HepG2 (cell line): ENCODE results near the gene DAO. TPM values are rescaled to one million over a fixed set of nuclear protein-coding genes. Genes with fewer than 3 reads are reported as not detected.

Experiments
- ATAC-seq: fragments of 200-7000 bp; cut with Tn5 transposase; 3 replicates; pipeline ENCODE4 v1.9.1; 2020; ENCODE audit warnings: mild to moderate bottlenecking, moderate library complexity
- BruUV-seq: library from RNA; stranded (reverse); fragments of 400-500 nt; replicated peaks from 2 replicates; lab custom pipeline; 2021; lab: Mats Ljungman, UMichigan
- CTCF ChIA-PET: fragments of 300-600 bp; formaldehyde crosslinking; extraction: SDS; loops from one replicate; lab custom pipeline; 2021; ENCODE audit warnings: low total read pairs, inconsistent platforms, low intra/inter-chr PET ratio; lab: Yijun Ruan, JAX
- POLR2A ChIA-PET: fragments of 350-600 bp; sonication (Branson Sonifier 250); formaldehyde crosslinking; loops from one replicate; lab custom pipeline; 2020; ENCODE audit warnings: antibody characterized with exemption, inconsistent platforms; lab: Yijun Ruan, JAX
- DNase-seq: peaks from one replicate; pipeline ENCODE4 v3.0.0-alpha.2; 2015; ENCODE audit warnings: low spot score
- FAIRE-seq: peaks from 3 replicates; lab custom pipeline; 2011; peaks lifted over from hg19 to GRCh38; lab: Jason Lieb, UNC
- H2AFZ ChIP-seq: one replicate; pipeline ENCODE4 v1.6.1; 2011; ENCODE audit warnings: low read length, inconsistent platforms
- H3K27ac ChIP-seq: fragments of 300-600 bp; 3 replicates; pipeline ENCODE4 v1.8.0; 2011; ENCODE audit warnings: mixed run types, mild to moderate bottlenecking, mixed read lengths, low read length, inconsistent platforms; ENCODE audit not compliant: insufficient read depth; ENCODE audit errors: extremely low read length
- H3K27me3 ChIP-seq, 2 experiments: fragments of 200-600 bp in 1 of 2; 2 replicates in 1 of 2; 3 replicates in 1 of 2; pipeline versions ENCODE4 v1.6.0 to v1.8.0; 2011; ENCODE audit warnings: low read length in 2 of 2, mild to moderate bottlenecking in 2 of 2, moderate library complexity in 2 of 2, inconsistent platforms in 1 of 2; ENCODE audit not compliant: insufficient read depth in 2 of 2, control insufficient read depth in 1 of 2
- H3K36me3 ChIP-seq, 2 experiments: fragments of 200-600 bp in 1 of 2; replicated peaks in 1 of 2; 2 replicates in 1 of 2; 3 replicates in 1 of 2; pipeline versions ENCODE4 v1.5.1 to v1.8.0; 2011; ENCODE audit warnings: low read length in 2 of 2, inconsistent platforms in 1 of 2; ENCODE audit not compliant: insufficient read depth in 2 of 2, control insufficient read depth in 1 of 2
- H3K4me1 ChIP-seq: 2 replicates; pipeline ENCODE4 v1.5.1; 2012; ENCODE audit warnings: low read length, inconsistent platforms; ENCODE audit not compliant: insufficient read depth
- H3K4me2 ChIP-seq: 2 replicates; pipeline ENCODE4 v1.6.0; 2011; ENCODE audit warnings: low read depth, low read length, inconsistent platforms
- H3K4me3 ChIP-seq, 3 experiments: fragments of 200-600 bp in 1 of 3; sonication (generic), shearing (Covaris generic) in 1 of 3; replicated peaks in 1 of 3; 2 replicates each; pipeline ENCODE4 v1.5.1; 2011 to 2016; ENCODE audit warnings: low read length in 3 of 3, inconsistent platforms in 2 of 3, low read depth in 2 of 3, mild to moderate bottlenecking in 2 of 3, control low read depth in 1 of 3, mixed read lengths in 1 of 3; ENCODE audit not compliant: insufficient read depth in 1 of 3
- H3K79me2 ChIP-seq: one replicate; pipeline ENCODE4 v1.6.1; 2011; ENCODE audit warnings: low read length, inconsistent platforms; ENCODE audit not compliant: insufficient read depth
- H3K9ac ChIP-seq: 2 replicates; pipeline ENCODE4 v1.6.0; 2011; ENCODE audit warnings: mild to moderate bottlenecking, low read depth, low read length, inconsistent platforms; ENCODE audit not compliant: insufficient read depth
- H3K9me3 ChIP-seq: 2 replicates; pipeline ENCODE4 v1.5.1; 2012; ENCODE audit warnings: mild to moderate bottlenecking, low read length
- H4K20me1 ChIP-seq: 2 replicates; pipeline ENCODE4 v1.6.0; 2011; ENCODE audit warnings: inconsistent platforms, mild to moderate bottlenecking, low read length, moderate library complexity; ENCODE audit not compliant: insufficient read depth
- DMTF1 ChIP-seq: sonication (generic); formaldehyde crosslinking; IDR thresholded peaks from 2 replicates; pipeline ENCODE4 v1.4.0; 2020; ENCODE audit warnings: mild to moderate bottlenecking, missing genetic modification reagents
- FOSL1 ChIP-seq: sonication (generic); formaldehyde crosslinking; IDR thresholded peaks from 2 replicates; pipeline ENCODE4 v1.9.0; 2021; ENCODE audit warnings: missing genetic modification reagents, borderline replicate concordance
- GTF3A ChIP-seq: sonication (generic); formaldehyde crosslinking; conservative IDR thresholded peaks from 2 replicates; pipeline ENCODE4 v1.4.0; 2020; ENCODE audit warnings: mild to moderate bottlenecking, missing genetic modification reagents
- HHEX ChIP-seq: IDR thresholded peaks from 2 replicates; pipeline ENCODE4 v1.6.1; 2016; ENCODE audit warnings: control low read depth
- NFRKB ChIP-seq: fragments of 450-650 bp; IDR thresholded peaks from 2 replicates; pipeline ENCODE4 v1.6.1; 2017
- RBFOX2 ChIP-seq: fragments of 200-400 bp; formaldehyde crosslinking; IDR thresholded peaks from 2 replicates; pipeline ENCODE4 v1.6.1; 2017; ENCODE audit warnings: low read depth, mild to moderate bottlenecking, low read length
- ZNF562 ChIP-seq: sonication (generic); formaldehyde crosslinking; IDR thresholded peaks from 2 replicates; pipeline ENCODE4 v1.8.0; 2022; ENCODE audit warnings: missing genetic modification reagents, borderline replicate concordance
- ZNF580 ChIP-seq: IDR thresholded peaks from 2 replicates; pipeline ENCODE4 v1.6.1; 2016; ENCODE audit warnings: low read depth, borderline replicate concordance
- WGBS: methylation state at CpG from one replicate; pipeline ENCODE4 v1.1.6; 2017; ENCODE audit warnings: low lambda C conversion rate; 5-methylcytosine and 5-hydroxymethylcytosine counted together
- in situ Hi-C: cut with HindIII; loops from 2 replicates; pipeline ENCODE4 v1.10.0; 2017; ENCODE audit warnings: low pct_unique_long_range_greater_than_20kb; ENCODE audit not compliant: extremely low pct_ligation_motif_present
- intact Hi-C: fragments of 100-400 bp; cut with micrococcal nuclease; formaldehyde crosslinking; loops from one replicate; pipeline ENCODE4 v1.10.0; 2022; ENCODE audit not compliant: unreplicated experiment
- polyA plus RNA-seq, 8 experiments: library from polyadenylated mRNA; depleted of rRNA in 3 of 8; stranded (reverse) in 7 of 8; unstranded in 1 of 8; fragments of >200 nt; fragmentation: Illumina TruSeq in 4 of 8; extraction: Trizol in 4 of 8; gene quantifications; 2 replicates each; pipeline versions ENCODE4 v1.2.1 to v1.2.3, GENCODE V29; 2011 to 2016; ENCODE audit warnings: low read depth in 4 of 8, missing spikeins in 1 of 8, mixed read lengths in 1 of 8; ENCODE audit not compliant: insufficient read depth in 1 of 8
- total RNA-seq, 5 experiments: library from RNA; depleted of rRNA; stranded (reverse); fragments of >200 nt; fragmentation: Illumina TruSeq; extraction: Trizol; gene quantifications; 2 replicates each; pipeline ENCODE4 v1.2.3, GENCODE V29; 2016; ENCODE audit warnings: low read depth in 1 of 5
- TF ChIP-seq, protein P1 (sequence below): sonication (generic); formaldehyde crosslinking; IDR thresholded peaks from 2 replicates; pipeline ENCODE4 v1.4.0; 2020; ENCODE audit warnings: missing genetic modification reagents

Gene DAO
- total and polyA plus RNA-seq, 2 of the 13 experiments (the other 11 are each of a cell fraction or from before 2014, with no cell fraction given) = 0.34 to 0.82 TPM

DNA sequence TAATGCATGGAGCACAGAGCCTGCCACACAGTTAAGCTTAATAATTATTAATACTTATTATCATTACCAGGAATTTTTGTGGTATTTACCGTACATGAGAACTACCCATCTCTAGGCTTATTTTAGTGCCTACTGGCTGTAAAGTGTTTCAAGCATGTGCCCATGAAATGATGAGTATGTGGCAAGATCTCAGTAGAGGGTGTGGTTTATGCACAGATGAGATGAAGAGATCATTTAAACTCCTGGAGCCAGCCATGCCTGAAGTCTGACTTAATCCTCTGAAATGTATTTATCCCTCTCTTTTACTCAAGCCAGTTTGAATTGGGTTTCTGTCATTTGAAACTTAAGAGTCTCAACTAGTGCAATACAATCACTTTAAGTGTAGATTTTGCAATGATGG lies 60.2 kb downstream of the DAO start:
- FAIRE-seq (no peak), DNase-seq (no peak), ATAC-seq (no peak)
- in situ Hi-C loops = no loop called here
- Histone ChIP-seq H3K27ac (no peak overlapping the region), H3K79me2 (no peaks in the 10 kb centered on the region), H3K27me3 (peaks cover 0 to 13% of the 10 kb centered on the region in 2 experiments; a peak in 1 of 5 replicates), H3K4me1 (no peaks in the 10 kb centered on the region), H3K36me3 (no peaks in the 10 kb centered on the region), H3K9ac (no peak overlapping the region), H3K4me3 (no peak overlapping the region), H3K9me3 (no peaks in the 10 kb centered on the region), H3K4me2 (no peak overlapping the region), H4K20me1 (no peaks in the 10 kb centered on the region), H2AFZ (no peak overlapping the region)
- BruUV-seq = no TSS peak
- WGBS = 36% methylated on average over 1 of the region's 1 CpG
- TF ChIP-seq, protein P1, sequence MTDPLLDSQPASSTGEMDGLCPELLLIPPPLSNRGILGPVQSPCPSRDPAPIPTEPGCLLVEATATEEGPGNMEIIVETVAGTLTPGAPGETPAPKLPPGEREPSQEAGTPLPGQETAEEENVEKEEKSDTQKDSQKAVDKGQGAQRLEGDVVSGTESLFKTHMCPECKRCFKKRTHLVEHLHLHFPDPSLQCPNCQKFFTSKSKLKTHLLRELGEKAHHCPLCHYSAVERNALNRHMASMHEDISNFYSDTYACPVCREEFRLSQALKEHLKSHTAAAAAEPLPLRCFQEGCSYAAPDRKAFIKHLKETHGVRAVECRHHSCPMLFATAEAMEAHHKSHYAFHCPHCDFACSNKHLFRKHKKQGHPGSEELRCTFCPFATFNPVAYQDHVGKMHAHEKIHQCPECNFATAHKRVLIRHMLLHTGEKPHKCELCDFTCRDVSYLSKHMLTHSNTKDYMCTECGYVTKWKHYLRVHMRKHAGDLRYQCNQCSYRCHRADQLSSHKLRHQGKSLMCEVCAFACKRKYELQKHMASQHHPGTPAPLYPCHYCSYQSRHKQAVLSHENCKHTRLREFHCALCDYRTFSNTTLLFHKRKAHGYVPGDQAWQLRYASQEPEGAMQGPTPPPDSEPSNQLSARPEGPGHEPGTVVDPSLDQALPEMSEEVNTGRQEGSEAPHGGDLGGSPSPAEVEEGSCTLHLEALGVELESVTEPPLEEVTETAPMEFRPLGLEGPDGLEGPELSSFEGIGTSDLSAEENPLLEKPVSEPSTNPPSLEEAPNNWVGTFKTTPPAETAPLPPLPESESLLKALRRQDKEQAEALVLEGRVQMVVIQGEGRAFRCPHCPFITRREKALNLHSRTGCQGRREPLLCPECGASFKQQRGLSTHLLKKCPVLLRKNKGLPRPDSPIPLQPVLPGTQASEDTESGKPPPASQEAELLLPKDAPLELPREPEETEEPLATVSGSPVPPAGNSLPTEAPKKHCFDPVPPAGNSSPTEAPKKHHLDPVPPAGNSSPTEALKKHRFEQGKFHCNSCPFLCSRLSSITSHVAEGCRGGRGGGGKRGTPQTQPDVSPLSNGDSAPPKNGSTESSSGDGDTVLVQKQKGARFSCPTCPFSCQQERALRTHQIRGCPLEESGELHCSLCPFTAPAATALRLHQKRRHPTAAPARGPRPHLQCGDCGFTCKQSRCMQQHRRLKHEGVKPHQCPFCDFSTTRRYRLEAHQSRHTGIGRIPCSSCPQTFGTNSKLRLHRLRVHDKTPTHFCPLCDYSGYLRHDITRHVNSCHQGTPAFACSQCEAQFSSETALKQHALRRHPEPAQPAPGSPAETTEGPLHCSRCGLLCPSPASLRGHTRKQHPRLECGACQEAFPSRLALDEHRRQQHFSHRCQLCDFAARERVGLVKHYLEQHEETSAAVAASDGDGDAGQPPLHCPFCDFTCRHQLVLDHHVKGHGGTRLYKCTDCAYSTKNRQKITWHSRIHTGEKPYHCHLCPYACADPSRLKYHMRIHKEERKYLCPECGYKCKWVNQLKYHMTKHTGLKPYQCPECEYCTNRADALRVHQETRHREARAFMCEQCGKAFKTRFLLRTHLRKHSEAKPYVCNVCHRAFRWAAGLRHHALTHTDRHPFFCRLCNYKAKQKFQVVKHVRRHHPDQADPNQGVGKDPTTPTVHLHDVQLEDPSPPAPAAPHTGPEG (CRISPR knock-in tag) = no peak
- TF ChIP-seq GTF3A (CRISPR knock-in tag) (no peak), NFRKB (no peak), ZNF562 (CRISPR knock-in tag) (no peak), DMTF1 (CRISPR knock-in tag) (no peak), RBFOX2 (no peak), FOSL1 (CRISPR knock-in tag) (no peak), ZNF580 (CRISPR knock-in tag) (no peak), HHEX (no peak)
- intact Hi-C loops = no loop called here
- ChIA-PET POLR2A (no interaction called here), CTCF (no interaction called here)
